T-helper 2 cell treated with Interferon-gamma antibody and Interleukin-4, amounts not matched to agents 5 μg/mL and 100 μg/mL, for 36 hours (primary cell): ENCODE measurements around the gene NOPCHAP1.
"Not testable (repeated sequence)": the region's sequence is repeated elsewhere in the genome, so short reads cannot be mapped to it uniquely, and the experiment has no call there.

ENCODE experiments used
- DNase-seq: peaks from one replicate; pipeline ENCODE4 v3.0.0; 2021; ENCODE audit warnings: low spot score
- H3K27ac Mint-ChIP-seq: one replicate; pipeline ENCODE4 v1.8.0; 2021; ENCODE audit warnings: mild to moderate bottlenecking, mixed read lengths
- H3K27me3 Mint-ChIP-seq: one replicate; pipeline ENCODE4 v1.8.0; 2021; ENCODE audit warnings: low read depth, mixed read lengths
- H3K36me3 Mint-ChIP-seq: one replicate; pipeline ENCODE4 v1.8.0; 2021; ENCODE audit warnings: low read depth, mixed read lengths
- H3K4me1 Mint-ChIP-seq: one replicate; pipeline ENCODE4 v1.8.0; 2021; ENCODE audit warnings: low read depth, mixed read lengths
- H3K4me3 Mint-ChIP-seq: one replicate; pipeline ENCODE4 v1.8.0; 2022; ENCODE audit warnings: mild to moderate bottlenecking, moderate library complexity, mixed read lengths
- H3K9me3 Mint-ChIP-seq: one replicate; pipeline ENCODE4 v1.8.0; 2021; ENCODE audit warnings: mixed read lengths

NOPCHAP1 gene

GRCh38 chr12:104975587-104976343 lies 10.4 kb upstream of the NOPCHAP1 start:
- H3K27ac Mint-ChIP-seq: no peak overlapping the region

GRCh38 chr12:104976703-104977102 lies 9.4 kb upstream of the NOPCHAP1 start:
- no peaks in the 10 kb centered on the region for H3K9me3 Mint-ChIP-seq
- H3K4me1 Mint-ChIP-seq: peaks cover 3% of the 10 kb centered on the region
- no peak overlapping the region for H3K27ac Mint-ChIP-seq
- H3K27me3 Mint-ChIP-seq: peaks cover 20% of the 10 kb centered on the region
- no peak for DNase-seq
- no peaks in the 10 kb centered on the region for H3K36me3 Mint-ChIP-seq
- no peak overlapping the region for H3K4me3 Mint-ChIP-seq

More at GRCh38 chr12:104975587-104976343, 10.4 kb upstream of the NOPCHAP1 start:
- H3K9me3 Mint-ChIP-seq: no peaks in the 10 kb centered on the region
- no peak overlapping the region for H3K4me3 Mint-ChIP-seq
- peaks cover 3% of the 10 kb centered on the region for H3K4me1 Mint-ChIP-seq
- peaks cover 15% of the 10 kb centered on the region for H3K27me3 Mint-ChIP-seq
- no peaks in the 10 kb centered on the region for H3K36me3 Mint-ChIP-seq
- no peak for DNase-seq

- H3K36me3 Mint-ChIP-seq, DNase-seq, H3K27ac Mint-ChIP-seq, H3K4me1 Mint-ChIP-seq, H3K4me3 Mint-ChIP-seq, H3K9me3 Mint-ChIP-seq: not testable (repeated sequence)
- H3K27me3 Mint-ChIP-seq: peaks cover 24% of the 10 kb centered on the region
These were observed 8.4 kb upstream of the NOPCHAP1 start for GRCh38 chr12:104977688-104978087.

DNA sequence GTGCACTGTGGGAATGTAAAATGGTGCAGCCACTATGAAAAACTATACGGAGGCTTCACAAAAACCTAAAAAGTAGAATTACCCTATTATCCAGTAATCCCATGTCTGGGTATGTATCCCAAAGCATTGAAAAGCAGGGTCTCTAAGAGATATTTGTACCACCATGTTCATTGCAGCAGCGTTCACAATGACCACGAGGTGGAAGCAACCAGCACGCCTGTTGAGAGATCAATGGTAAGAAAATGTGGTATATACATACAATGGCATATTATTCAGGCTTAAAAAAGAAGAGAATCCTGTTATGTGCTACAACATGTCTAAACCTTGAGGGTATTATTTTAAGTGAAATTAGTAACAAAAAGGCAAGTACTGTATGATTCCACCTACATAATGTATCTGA lies 910 bp upstream of the NOPCHAP1 start:
- no peak overlapping the region for H3K27ac Mint-ChIP-seq
- H3K9me3 Mint-ChIP-seq: peaks cover 8% of the 10 kb centered on the region
- H3K36me3 Mint-ChIP-seq: peaks cover 25% of the 10 kb centered on the region
- H3K27me3 Mint-ChIP-seq: peaks cover 20% of the 10 kb centered on the region
- DNase-seq: no peak
- H3K4me3 Mint-ChIP-seq: peak overlapping the region; percentile 88
- H3K4me1 Mint-ChIP-seq: peaks cover 27% of the 10 kb centered on the region

DNA sequence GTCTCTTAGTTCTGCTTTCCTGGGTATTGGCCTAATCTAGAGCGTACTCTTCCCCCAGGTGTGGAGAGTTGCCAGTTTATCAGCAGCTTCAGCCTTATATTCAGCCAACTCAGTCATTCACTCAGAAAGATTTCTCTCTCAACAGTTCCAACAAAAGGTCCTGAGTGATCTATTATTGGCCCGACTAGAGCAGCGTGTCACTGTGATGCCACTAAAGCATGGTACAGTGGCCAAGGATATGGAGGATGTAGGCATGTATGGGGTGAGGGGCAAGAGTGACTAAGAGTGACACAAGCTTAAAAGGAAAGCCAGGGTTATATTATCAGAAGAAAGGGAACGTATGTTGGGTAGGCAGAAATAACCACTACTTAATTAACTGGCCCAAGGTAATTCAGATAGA lies 4.8 kb downstream of the NOPCHAP1 start:
- H3K36me3 Mint-ChIP-seq: peaks cover 64% of the 10 kb centered on the region
- H3K27me3 Mint-ChIP-seq: no peaks in the 10 kb centered on the region
- DNase-seq: no peak
- peaks cover 26% of the 10 kb centered on the region for H3K4me1 Mint-ChIP-seq
- H3K9me3 Mint-ChIP-seq: peaks cover 8% of the 10 kb centered on the region
- no peak overlapping the region for H3K27ac Mint-ChIP-seq
- no peak overlapping the region for H3K4me3 Mint-ChIP-seq

DNA sequence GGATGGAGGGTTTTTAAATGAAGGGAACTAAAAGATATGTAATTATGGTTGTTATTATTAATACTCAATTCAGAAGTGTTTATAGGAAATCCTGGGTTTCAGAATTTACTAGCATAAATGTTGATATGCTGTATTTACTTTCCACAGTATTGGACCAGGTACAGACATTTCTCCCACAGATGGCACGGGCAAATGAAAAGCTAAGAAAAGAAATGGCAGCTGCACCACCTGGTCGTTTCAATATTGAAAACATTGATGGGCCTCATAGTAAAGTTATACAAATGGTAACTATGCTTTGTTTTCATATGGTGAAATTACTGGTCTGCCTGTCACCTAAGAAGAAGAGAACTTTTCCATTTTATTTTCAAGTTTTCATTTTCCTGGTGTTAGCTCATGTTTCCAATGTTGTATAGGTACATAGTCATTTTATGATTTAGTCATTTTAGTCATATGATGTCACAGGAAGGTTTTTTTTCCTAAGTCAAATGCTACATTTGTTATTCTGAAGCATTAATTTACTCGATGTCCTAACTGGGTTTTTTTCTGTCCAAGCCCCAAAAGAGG lies 5.5 kb downstream of the NOPCHAP1 start:
- H3K4me3 Mint-ChIP-seq: no peak overlapping the region
- peaks cover 24% of the 10 kb centered on the region for H3K4me1 Mint-ChIP-seq
- no peak for DNase-seq
- H3K27me3 Mint-ChIP-seq: no peaks in the 10 kb centered on the region
- no peak overlapping the region for H3K27ac Mint-ChIP-seq
- H3K36me3 Mint-ChIP-seq: peaks cover 67% of the 10 kb centered on the region
- peaks cover 8% of the 10 kb centered on the region for H3K9me3 Mint-ChIP-seq

DNA sequence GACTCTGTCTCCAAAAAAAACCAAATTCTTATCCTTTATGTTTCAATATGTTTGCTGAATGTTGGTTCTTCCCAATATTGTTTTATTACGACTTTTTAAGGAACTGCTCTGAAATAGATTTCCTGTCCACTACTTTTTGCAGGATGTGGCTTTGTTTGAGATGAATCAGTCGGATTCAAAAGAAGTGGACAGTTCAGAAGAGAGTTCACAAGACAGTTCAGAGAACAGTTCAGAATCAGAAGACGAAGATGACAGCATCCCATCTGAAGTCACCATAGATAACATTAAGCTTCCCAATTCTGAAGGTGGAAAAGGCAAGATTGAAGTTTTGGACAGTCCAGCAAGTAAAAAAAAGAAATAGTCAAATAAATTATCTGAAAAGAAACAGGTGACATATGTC lies 8.2 kb downstream of the NOPCHAP1 start:
- Mint-ChIP-seq H3K27me3 (no peaks in the 10 kb centered on the region), H3K4me1 (peaks cover 8% of the 10 kb centered on the region), H3K36me3 (peaks cover 73% of the 10 kb centered on the region), H3K9me3 (peaks cover 4% of the 10 kb centered on the region), H3K27ac (no peak overlapping the region), H3K4me3 (no peak overlapping the region)
- DNase-seq: no peak

- DNase-seq: no peak
- H3K9me3 Mint-ChIP-seq: peaks cover 19% of the 10 kb centered on the region
- H3K27ac Mint-ChIP-seq: no peak overlapping the region
- H3K4me1 Mint-ChIP-seq: peaks cover 4% of the 10 kb centered on the region
- peaks cover 75% of the 10 kb centered on the region for H3K36me3 Mint-ChIP-seq
- no peaks in the 10 kb centered on the region for H3K27me3 Mint-ChIP-seq
- H3K4me3 Mint-ChIP-seq: no peak overlapping the region
These were observed 11.4 kb downstream of the NOPCHAP1 start for GRCh38 chr12:104997541-104997940.

GRCh38 chr12:104998423-104999346 lies 12.6 kb downstream of the NOPCHAP1 start:
- Mint-ChIP-seq H3K9me3 (peaks cover 26% of the 10 kb centered on the region), H3K36me3 (peaks cover 79% of the 10 kb centered on the region), H3K27ac (no peak overlapping the region), H3K4me1 (peaks cover 4% of the 10 kb centered on the region), H3K27me3 (no peaks in the 10 kb centered on the region), H3K4me3 (no peak overlapping the region)
- DNase-seq: no peak

GRCh38 chr12:104999347-104999685 lies 13.2 kb downstream of the NOPCHAP1 start:
- no peak for DNase-seq
- Mint-ChIP-seq H3K27me3 (no peaks in the 10 kb centered on the region), H3K4me3 (no peak overlapping the region), H3K27ac (no peak overlapping the region), H3K9me3 (peaks cover 26% of the 10 kb centered on the region), H3K4me1 (peaks cover 4% of the 10 kb centered on the region), H3K36me3 (peaks cover 79% of the 10 kb centered on the region)

GRCh38 chr12:105001476-105001875 lies 15.4 kb downstream of the NOPCHAP1 start:
- DNase-seq: no peak
- H3K9me3 Mint-ChIP-seq: peaks cover 30% of the 10 kb centered on the region
- no peaks in the 10 kb centered on the region for H3K27me3 Mint-ChIP-seq
- H3K36me3 Mint-ChIP-seq: peaks cover 81% of the 10 kb centered on the region
- no peak overlapping the region for H3K4me3 Mint-ChIP-seq
- H3K27ac Mint-ChIP-seq: no peak overlapping the region
- H3K4me1 Mint-ChIP-seq: peaks cover 4% of the 10 kb centered on the region

GRCh38 chr12:105013892-105014291 lies 27.8 kb downstream of the NOPCHAP1 start:
- Mint-ChIP-seq H3K36me3 (peaks cover 40% of the 10 kb centered on the region), H3K4me1 (no peaks in the 10 kb centered on the region), H3K4me3 (no peak overlapping the region), H3K9me3 (peaks cover 28% of the 10 kb centered on the region), H3K27ac (no peak overlapping the region), H3K27me3 (no peaks in the 10 kb centered on the region)
- no peak for DNase-seq

DNA sequence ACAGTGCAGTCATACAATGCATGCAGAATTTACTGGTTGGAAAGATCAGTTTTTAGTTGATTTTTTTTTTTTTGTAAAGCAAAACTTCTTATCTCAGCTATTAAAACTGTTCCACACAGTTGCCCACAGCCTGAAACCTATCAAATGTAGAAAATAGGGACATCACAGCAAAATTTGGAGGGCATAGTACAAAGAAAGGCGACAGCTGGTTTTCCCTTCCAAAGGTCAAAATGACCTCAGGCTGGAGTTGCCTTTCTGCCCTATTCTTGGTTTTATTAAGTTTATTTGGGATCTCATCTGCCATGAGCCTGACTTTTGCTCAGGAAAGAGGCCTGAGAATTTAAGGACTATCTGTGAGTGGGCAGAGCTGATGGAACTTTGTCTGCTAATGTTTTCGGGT lies 28.5 kb downstream of the NOPCHAP1 start:
- no peak overlapping the region for H3K4me3 Mint-ChIP-seq
- peaks cover 33% of the 10 kb centered on the region for H3K36me3 Mint-ChIP-seq
- no peak for DNase-seq
- H3K27me3 Mint-ChIP-seq: no peaks in the 10 kb centered on the region
- peaks cover 21% of the 10 kb centered on the region for H3K9me3 Mint-ChIP-seq
- H3K4me1 Mint-ChIP-seq: no peaks in the 10 kb centered on the region
- no peak overlapping the region for H3K27ac Mint-ChIP-seq

- no peak for DNase-seq
- Mint-ChIP-seq H3K27ac (no peak overlapping the region), H3K36me3 (peaks cover 24% of the 10 kb centered on the region), H3K4me3 (no peak overlapping the region), H3K4me1 (no peaks in the 10 kb centered on the region), H3K9me3 (peaks cover 14% of the 10 kb centered on the region), H3K27me3 (no peaks in the 10 kb centered on the region)
These were observed 29.4 kb downstream of the NOPCHAP1 start for GRCh38 chr12:105015543-105015942.
